CD4-positive, alpha-beta T cell (primary cell): Measurements from ENCODE around the gene MRPL44. TPM values are rescaled to one million over a fixed set of nuclear protein-coding genes. Genes with fewer than 3 reads are reported as not detected.

Experiments used
- ATAC-seq: fragments of 200-7000 bp; cut with Tn5 transposase; one replicate; pipeline ENCODE4 v1.10.0; 2022; ENCODE audit warnings: mild to moderate bottlenecking; ENCODE audit not compliant: poor library complexity
- CTCF ChIA-PET: fragments of 350-600 bp; sonication (Branson Sonifier 250); formaldehyde crosslinking; loops from one replicate; lab custom pipeline; 2021; ENCODE audit warnings: antibody characterized with exemption, inconsistent platforms; lab: Charles Lee
- POLR2A ChIA-PET: fragments of 350-600 bp; sonication (Branson Sonifier 250); formaldehyde crosslinking; loops from one replicate; lab custom pipeline; 2021; ENCODE audit warnings: antibody characterized with exemption, inconsistent platforms; lab: Charles Lee
- DNase-seq, 14 experiments: peaks; one replicate each; pipeline ENCODE4 v3.0.0-alpha.2; 2013 to 2020; ENCODE audit warnings: mixed read lengths in 2 of 14
- H3K27ac ChIP-seq, 2 donors: one replicate each; pipeline versions ENCODE4 v1.5.1 to v1.7.0; 2013; ENCODE audit warnings: low read length in 2 of 2, low read depth in 1 of 2, mild to moderate bottlenecking in 1 of 2
- H3K27me3 ChIP-seq, 2 experiments: 1 replicate in 1 of 2; 2 replicates in 1 of 2; pipeline versions ENCODE4 v1.6.1 to v1.7.0; 2013; ENCODE audit warnings: low read length in 2 of 2, control low read depth in 1 of 2, mild to moderate bottlenecking in 1 of 2, moderate library complexity in 1 of 2; ENCODE audit not compliant: insufficient read depth in 2 of 2, control insufficient read depth in 1 of 2
- H3K36me3 ChIP-seq: one replicate; pipeline ENCODE4 v1.6.1; 2013; ENCODE audit warnings: low read length, control low read depth; ENCODE audit not compliant: insufficient read depth
- H3K4me1 ChIP-seq: one replicate; pipeline ENCODE4 v1.6.1; 2013; ENCODE audit warnings: low read length, control low read depth; ENCODE audit not compliant: insufficient read depth
- H3K4me3 ChIP-seq: one replicate; pipeline ENCODE4 v1.5.1; 2013; ENCODE audit warnings: mild to moderate bottlenecking, low read length, moderate library complexity
- H3K9me3 ChIP-seq, 2 experiments: 1 replicate in 1 of 2; 2 replicates in 1 of 2; pipeline versions ENCODE4 v1.6.1 to v1.7.0; 2013; ENCODE audit warnings: low read length in 2 of 2, mild to moderate bottlenecking in 2 of 2, control low read depth in 1 of 2, moderate library complexity in 1 of 2; ENCODE audit not compliant: control insufficient read depth in 1 of 2, insufficient read depth in 1 of 2
- H3K27ac Mint-ChIP-seq: one replicate; pipeline ENCODE4 v1.8.0; 2020; ENCODE audit warnings: mixed read lengths
- H3K27me3 Mint-ChIP-seq: one replicate; pipeline ENCODE4 v1.8.0; 2021; ENCODE audit warnings: mixed read lengths
- H3K36me3 Mint-ChIP-seq: one replicate; pipeline ENCODE4 v1.8.0; 2021; ENCODE audit warnings: low read depth, mixed read lengths
- H3K4me1 Mint-ChIP-seq: one replicate; pipeline ENCODE4 v1.8.0; 2021; ENCODE audit warnings: low read depth, mixed read lengths
- H3K4me3 Mint-ChIP-seq: one replicate; pipeline ENCODE4 v1.8.0; 2020; ENCODE audit warnings: mild to moderate bottlenecking, mixed read lengths
- H3K9me3 Mint-ChIP-seq: one replicate; pipeline ENCODE4 v1.8.0; 2020; ENCODE audit warnings: mixed read lengths
- CTCF ChIP-seq: fragments of 200-600 bp; IDR thresholded peaks from one replicate; pipeline ENCODE4 v1.8.0; 2022; ENCODE audit warnings: antibody characterized with exemption, mild to moderate bottlenecking
- intact Hi-C, 2 experiments: fragments of 100-400 bp; cut with DNase I in 1 of 2; cut with micrococcal nuclease in 1 of 2; formaldehyde crosslinking; loops; one replicate each; pipeline versions ENCODE4 v1.15.1 to v1.9.0; 2023 to 2025; cut with DNase I, micrococcal nuclease
- total RNA-seq, 174 experiments: library from RNA in 2 of 174; stranded (reverse) in 2 of 174; gene quantifications; one replicate each; pipeline ENCODE4 v1.2.3 and lab custom pipeline; 2021 to 2026

Gene MRPL44
- total RNA-seq, 2 experiments from 2014 or later, result 40.0 to 40.1 TPM

GRCh38 chr2:223994562-223995162 lies 37.4 kb downstream of the MRPL44 start:
- H3K27me3 ChIP-seq, result no peaks in the 10 kb centered on the region
- no peaks in the 10 kb centered on the region for H3K4me1 ChIP-seq
- POLR2A ChIA-PET, result interaction anchor here (0.9 to 1.3 kb wide), 2 partner anchors 24 to 289 kb away, joined by 4 to 6 read pairs; no protein-coding TSS in a partner anchor
- H3K27me3 Mint-ChIP-seq, result no peaks in the 10 kb centered on the region
- TF ChIP-seq CTCF, result no peak
- no peak overlapping the region for H3K4me3 Mint-ChIP-seq
- CTCF ChIA-PET, result interaction anchor here (1.0 to 3.4 kb wide), 3 partner anchors 11 to 290 kb away, joined by 5 to 18 read pairs (median 17); no protein-coding TSS in a partner anchor
- no peaks in the 10 kb centered on the region for H3K36me3 ChIP-seq
- no peaks in the 10 kb centered on the region for H3K9me3 Mint-ChIP-seq
- ATAC-seq (no peak), DNase-seq (no peak)
- H3K36me3 Mint-ChIP-seq, result no peaks in the 10 kb centered on the region
- intact Hi-C loops, result loop anchor here (1.0 to 10.0 kb wide), 3 partner anchors 48 to 660 kb away; no protein-coding TSS in a partner anchor
- no peaks in the 10 kb centered on the region for H3K4me1 Mint-ChIP-seq
- H3K4me3 ChIP-seq, result no peak overlapping the region
- no peaks in the 10 kb centered on the region for H3K9me3 ChIP-seq
- no peak overlapping the region for H3K27ac Mint-ChIP-seq
- H3K27ac ChIP-seq, result no peak overlapping the region

GRCh38 chr2:223995569-223995968 lies 38.3 kb downstream of the MRPL44 start:
- H3K4me1 Mint-ChIP-seq, result no peaks in the 10 kb centered on the region
- Histone ChIP-seq H3K4me1 (no peaks in the 10 kb centered on the region), H3K27me3 (no peaks in the 10 kb centered on the region), H3K4me3 (no peak overlapping the region), H3K27ac (no peak overlapping the region), H3K9me3 (no peaks in the 10 kb centered on the region), H3K36me3 (no peaks in the 10 kb centered on the region)
- H3K27ac Mint-ChIP-seq, result no peak overlapping the region
- TF ChIP-seq CTCF, result no peak
- no peaks in the 10 kb centered on the region for H3K27me3 Mint-ChIP-seq
- ATAC-seq (no peak), DNase-seq (no peak)
- no peaks in the 10 kb centered on the region for H3K9me3 Mint-ChIP-seq
- intact Hi-C loops, result loop anchor here (10.0 kb wide), 1 partner anchor 659 kb away; no protein-coding TSS in a partner anchor
- ChIA-PET CTCF (no interaction called here), POLR2A (no interaction called here)
- H3K36me3 Mint-ChIP-seq, result no peaks in the 10 kb centered on the region
- no peak overlapping the region for H3K4me3 Mint-ChIP-seq

- DNase-seq (no peak), ATAC-seq (no peak)
- H3K9me3 ChIP-seq, result peaks cover 0 to 5% of the 10 kb centered on the region in 2 experiments
- no peaks in the 10 kb centered on the region for H3K36me3 ChIP-seq
- TF ChIP-seq CTCF, result no peak
- Mint-ChIP-seq H3K27me3 (no peaks in the 10 kb centered on the region), H3K9me3 (no peaks in the 10 kb centered on the region), H3K36me3 (no peaks in the 10 kb centered on the region), H3K4me3 (no peak overlapping the region), H3K27ac (no peak overlapping the region), H3K4me1 (no peaks in the 10 kb centered on the region)
- intact Hi-C loops, result loop anchor here (10.0 kb wide), 1 partner anchor 658 kb away; no protein-coding TSS in a partner anchor
- ChIA-PET CTCF (no interaction called here), POLR2A (no interaction called here)
- no peak overlapping the region for H3K4me3 ChIP-seq
- H3K27me3 ChIP-seq, result no peaks in the 10 kb centered on the region
- H3K4me1 ChIP-seq, result no peaks in the 10 kb centered on the region
- no peak overlapping the region for H3K27ac ChIP-seq
Observed at GRCh38 chr2:223996391-223996790, 39.1 kb downstream of the MRPL44 start.
